Measurements from ENCODE around the gene DNAJA3. TPM values are rescaled to one million over a fixed set of nuclear protein-coding genes. Genes with fewer than 3 reads are reported as not detected.

The DNAJA3 gene
- total RNA-seq, 1 experiment from 2014 or later: 93.3 TPM

DNA sequence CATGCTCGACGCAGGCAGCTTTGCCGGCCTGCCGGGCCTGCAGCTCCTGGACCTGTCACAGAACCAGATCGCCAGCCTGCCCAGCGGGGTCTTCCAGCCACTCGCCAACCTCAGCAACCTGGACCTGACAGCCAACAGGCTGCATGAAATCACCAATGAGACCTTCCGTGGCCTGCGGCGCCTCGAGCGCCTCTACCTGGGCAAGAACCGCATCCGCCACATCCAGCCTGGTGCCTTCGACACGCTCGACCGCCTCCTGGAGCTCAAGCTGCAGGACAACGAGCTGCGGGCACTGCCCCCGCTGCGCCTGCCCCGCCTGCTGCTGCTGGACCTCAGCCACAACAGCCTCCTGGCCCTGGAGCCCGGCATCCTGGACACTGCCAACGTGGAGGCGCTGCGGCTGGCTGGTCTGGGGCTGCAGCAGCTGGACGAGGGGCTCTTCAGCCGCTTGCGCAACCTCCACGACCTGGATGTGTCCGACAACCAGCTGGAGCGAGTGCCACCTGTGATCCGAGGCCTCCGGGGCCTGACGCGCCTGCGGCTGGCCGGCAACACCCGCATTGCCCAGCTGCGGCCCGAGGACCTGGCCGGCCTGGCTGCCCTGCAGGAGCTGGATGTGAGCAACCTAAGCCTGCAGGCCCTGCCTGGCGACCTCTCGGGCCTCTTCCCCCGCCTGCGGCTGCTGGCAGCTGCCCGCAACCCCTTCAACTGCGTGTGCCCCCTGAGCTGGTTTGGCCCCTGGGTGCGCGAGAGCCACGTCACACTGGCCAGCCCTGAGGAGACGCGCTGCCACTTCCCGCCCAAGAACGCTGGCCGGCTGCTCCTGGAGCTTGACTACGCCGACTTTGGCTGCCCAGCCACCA, 44.4 kb upstream of the DNAJA3 start:
- no peaks in the 10 kb centered on the region for H3K27me3 ChIP-seq (ENCODE audit: insufficient read depth, low read length)
- ChIA-PET CTCF (no interaction called here), RAD21 (ENCODE audit: low non-redundant PET in 1 of 2, low total read pairs in 2 of 2, uncharacterized antibody in 2 of 2, unreplicated experiment in 2 of 2) (no interaction called here), POLR2A (no interaction called here)
- H3K9me3 ChIP-seq (ENCODE audit: control insufficient read depth in 1 of 2, insufficient read depth in 1 of 2, low read depth in 1 of 2, low read length in 2 of 2): no peaks in the 10 kb centered on the region
- H3K4me1 ChIP-seq (ENCODE audit: control insufficient read depth in 1 of 2, insufficient read depth in 2 of 2, low read length in 2 of 2): peaks cover 0 to 17% of the 10 kb centered on the region in 2 experiments; a peak in 1 of 4 replicates
- no peaks in the 10 kb centered on the region for H3K36me3 ChIP-seq (ENCODE audit: control insufficient read depth in 1 of 2, insufficient read depth in 2 of 2, low read length in 2 of 2)
- no peaks in the 10 kb centered on the region for H3K9me2 ChIP-seq (ENCODE audit: insufficient read depth)
- H3K27ac ChIP-seq (ENCODE audit: low read depth, low read length): no peak overlapping the region
- no peak overlapping the region for H3K9ac ChIP-seq (ENCODE audit: low read length)
- DNase-seq (ENCODE audit: low read depth, low spot score) (no peak), ATAC-seq (no peak)
- no peak overlapping the region for H2AFZ ChIP-seq (ENCODE audit: low read depth, low read length, poor library complexity, severe bottlenecking)
- no peaks in the 10 kb centered on the region for H3K79me2 ChIP-seq (ENCODE audit: insufficient read depth, low read length)
- BruUV-seq (replicated peaks): no TSS peak
- H3K4me3 ChIP-seq (replicated peaks in 1 of 2; ENCODE audit: low read depth in 1 of 2, low read length in 2 of 2): no peak overlapping the region
- H3K4me2 ChIP-seq (ENCODE audit: low read length): no peak overlapping the region
- H4K20me1 ChIP-seq (ENCODE audit: insufficient read depth): no peaks in the 10 kb centered on the region
- TF ChIP-seq, protein P1, sequence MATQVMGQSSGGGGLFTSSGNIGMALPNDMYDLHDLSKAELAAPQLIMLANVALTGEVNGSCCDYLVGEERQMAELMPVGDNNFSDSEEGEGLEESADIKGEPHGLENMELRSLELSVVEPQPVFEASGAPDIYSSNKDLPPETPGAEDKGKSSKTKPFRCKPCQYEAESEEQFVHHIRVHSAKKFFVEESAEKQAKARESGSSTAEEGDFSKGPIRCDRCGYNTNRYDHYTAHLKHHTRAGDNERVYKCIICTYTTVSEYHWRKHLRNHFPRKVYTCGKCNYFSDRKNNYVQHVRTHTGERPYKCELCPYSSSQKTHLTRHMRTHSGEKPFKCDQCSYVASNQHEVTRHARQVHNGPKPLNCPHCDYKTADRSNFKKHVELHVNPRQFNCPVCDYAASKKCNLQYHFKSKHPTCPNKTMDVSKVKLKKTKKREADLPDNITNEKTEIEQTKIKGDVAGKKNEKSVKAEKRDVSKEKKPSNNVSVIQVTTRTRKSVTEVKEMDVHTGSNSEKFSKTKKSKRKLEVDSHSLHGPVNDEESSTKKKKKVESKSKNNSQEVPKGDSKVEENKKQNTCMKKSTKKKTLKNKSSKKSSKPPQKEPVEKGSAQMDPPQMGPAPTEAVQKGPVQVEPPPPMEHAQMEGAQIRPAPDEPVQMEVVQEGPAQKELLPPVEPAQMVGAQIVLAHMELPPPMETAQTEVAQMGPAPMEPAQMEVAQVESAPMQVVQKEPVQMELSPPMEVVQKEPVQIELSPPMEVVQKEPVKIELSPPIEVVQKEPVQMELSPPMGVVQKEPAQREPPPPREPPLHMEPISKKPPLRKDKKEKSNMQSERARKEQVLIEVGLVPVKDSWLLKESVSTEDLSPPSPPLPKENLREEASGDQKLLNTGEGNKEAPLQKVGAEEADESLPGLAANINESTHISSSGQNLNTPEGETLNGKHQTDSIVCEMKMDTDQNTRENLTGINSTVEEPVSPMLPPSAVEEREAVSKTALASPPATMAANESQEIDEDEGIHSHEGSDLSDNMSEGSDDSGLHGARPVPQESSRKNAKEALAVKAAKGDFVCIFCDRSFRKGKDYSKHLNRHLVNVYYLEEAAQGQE (IDR thresholded peaks at IDR 0.05; ENCODE audit: low read depth): no peak
- TF ChIP-seq ELF1 (IDR thresholded peaks at IDR 0.05; ENCODE audit: borderline replicate concordance, low read depth) (no peak), ZFX (IDR thresholded peaks at IDR 0.05) (no peak), TCF7L2 (IDR thresholded peaks at IDR 0.05; ENCODE audit: borderline replicate concordance, extremely low read depth, insufficient read depth, insufficient read length) (no peak), EZH2phosphoT487 (IDR thresholded peaks at IDR 0.05; ENCODE audit: borderline replicate concordance) (no peak), POLR2A (IDR thresholded peaks at IDR 0.05; ENCODE audit: borderline replicate concordance, extremely low read depth, insufficient read depth, insufficient read length) (no peak)
- TF ChIP-seq, protein P2, sequence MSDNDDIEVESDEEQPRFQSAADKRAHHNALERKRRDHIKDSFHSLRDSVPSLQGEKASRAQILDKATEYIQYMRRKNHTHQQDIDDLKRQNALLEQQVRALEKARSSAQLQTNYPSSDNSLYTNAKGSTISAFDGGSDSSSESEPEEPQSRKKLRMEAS (IDR thresholded peaks at IDR 0.05): no peak
- TF ChIP-seq, protein P3, sequence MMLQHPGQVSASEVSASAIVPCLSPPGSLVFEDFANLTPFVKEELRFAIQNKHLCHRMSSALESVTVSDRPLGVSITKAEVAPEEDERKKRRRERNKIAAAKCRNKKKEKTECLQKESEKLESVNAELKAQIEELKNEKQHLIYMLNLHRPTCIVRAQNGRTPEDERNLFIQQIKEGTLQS (IDR thresholded peaks at IDR 0.05): no peak
- TF ChIP-seq, protein P4, sequence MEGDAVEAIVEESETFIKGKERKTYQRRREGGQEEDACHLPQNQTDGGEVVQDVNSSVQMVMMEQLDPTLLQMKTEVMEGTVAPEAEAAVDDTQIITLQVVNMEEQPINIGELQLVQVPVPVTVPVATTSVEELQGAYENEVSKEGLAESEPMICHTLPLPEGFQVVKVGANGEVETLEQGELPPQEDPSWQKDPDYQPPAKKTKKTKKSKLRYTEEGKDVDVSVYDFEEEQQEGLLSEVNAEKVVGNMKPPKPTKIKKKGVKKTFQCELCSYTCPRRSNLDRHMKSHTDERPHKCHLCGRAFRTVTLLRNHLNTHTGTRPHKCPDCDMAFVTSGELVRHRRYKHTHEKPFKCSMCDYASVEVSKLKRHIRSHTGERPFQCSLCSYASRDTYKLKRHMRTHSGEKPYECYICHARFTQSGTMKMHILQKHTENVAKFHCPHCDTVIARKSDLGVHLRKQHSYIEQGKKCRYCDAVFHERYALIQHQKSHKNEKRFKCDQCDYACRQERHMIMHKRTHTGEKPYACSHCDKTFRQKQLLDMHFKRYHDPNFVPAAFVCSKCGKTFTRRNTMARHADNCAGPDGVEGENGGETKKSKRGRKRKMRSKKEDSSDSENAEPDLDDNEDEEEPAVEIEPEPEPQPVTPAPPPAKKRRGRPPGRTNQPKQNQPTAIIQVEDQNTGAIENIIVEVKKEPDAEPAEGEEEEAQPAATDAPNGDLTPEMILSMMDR (IDR thresholded peaks at IDR 0.05 in 2 of 3, conservative IDR thresholded peaks at IDR 0.05 in 1 of 3; ENCODE audit: borderline replicate concordance in 1 of 3, insufficient read depth in 1 of 3, low read depth in 2 of 3, low read length in 2 of 3): no peak
- intact Hi-C loops (cut with micrococcal nuclease): no loop called here
